GM21447 (cell line): ENCODE results near the gene PRDX5.

Source experiments
- ATAC-seq: cut with Tn5 transposase; IDR thresholded peaks from one replicate; pipeline ENCODE4 v1.9.1; 2021; ENCODE audit not compliant: unreplicated experiment

Gene PRDX5

GRCh38 chr11:64359712-64360445 lies 42.0 kb downstream of the PRDX5 start:
- no peak for ATAC-seq

GRCh38 chr11:64360448-64360921 lies 42.6 kb downstream of the PRDX5 start:
- no peak for ATAC-seq

- ATAC-seq = no peak
Measured at GRCh38 chr11:64361659-64362058, 43.7 kb downstream of the PRDX5 start.

- no peak for ATAC-seq
Measured at GRCh38 chr11:64362339-64362738, 44.4 kb downstream of the PRDX5 start.

GRCh38 chr11:64364435-64364834 lies 46.5 kb downstream of the PRDX5 start:
- no peak for ATAC-seq

- no peak for ATAC-seq
Measured at GRCh38 chr11:64364911-64365310, 47.0 kb downstream of the PRDX5 start.

- ATAC-seq = no peak
Measured at GRCh38 chr11:64366751-64367150, 48.8 kb downstream of the PRDX5 start.

GRCh38 chr11:64367931-64368672 lies 50.2 kb downstream of the PRDX5 start:
- no peak for ATAC-seq

GRCh38 chr11:64368673-64369074 lies 50.8 kb downstream of the PRDX5 start:
- no peak for ATAC-seq

- no peak for ATAC-seq
Measured at GRCh38 chr11:64369440-64370421, 51.8 kb downstream of the PRDX5 start.

- no peak for ATAC-seq
Measured at GRCh38 chr11:64371201-64371600, 53.3 kb downstream of the PRDX5 start.
